WTC11 (cell line): ENCODE data around the gene RAB18.

Experiments
- SMAD4 ChIP-seq: sonication (generic); formaldehyde crosslinking; IDR thresholded peaks from 2 replicates; pipeline ENCODE4 v1.8.0; 2022; ENCODE audit warnings: mild to moderate bottlenecking, missing genetic modification reagents
- ZNF138 ChIP-seq: sonication (generic); formaldehyde crosslinking; conservative IDR thresholded peaks from 2 replicates; pipeline ENCODE4 v1.8.1; 2022; ENCODE audit warnings: mild to moderate bottlenecking, moderate library complexity, missing genetic modification reagents
- TF ChIP-seq, protein P1 (sequence below): fragments of 200-600 bp; IDR thresholded peaks from 2 replicates; pipeline ENCODE4 v1.8.0; 2022; ENCODE audit warnings: antibody characterized with exemption
- TF ChIP-seq, protein P2 (sequence below): sonication (generic); formaldehyde crosslinking; IDR thresholded peaks from 2 replicates; pipeline ENCODE4 v1.8.1; 2023; ENCODE audit warnings: mild to moderate bottlenecking, missing genetic modification reagents
- TF ChIP-seq, protein P3 (sequence below): sonication (generic); formaldehyde crosslinking; IDR thresholded peaks from 2 replicates; pipeline ENCODE4 v1.8.1; 2022; ENCODE audit warnings: missing genetic modification reagents, borderline replicate concordance

DNA sequence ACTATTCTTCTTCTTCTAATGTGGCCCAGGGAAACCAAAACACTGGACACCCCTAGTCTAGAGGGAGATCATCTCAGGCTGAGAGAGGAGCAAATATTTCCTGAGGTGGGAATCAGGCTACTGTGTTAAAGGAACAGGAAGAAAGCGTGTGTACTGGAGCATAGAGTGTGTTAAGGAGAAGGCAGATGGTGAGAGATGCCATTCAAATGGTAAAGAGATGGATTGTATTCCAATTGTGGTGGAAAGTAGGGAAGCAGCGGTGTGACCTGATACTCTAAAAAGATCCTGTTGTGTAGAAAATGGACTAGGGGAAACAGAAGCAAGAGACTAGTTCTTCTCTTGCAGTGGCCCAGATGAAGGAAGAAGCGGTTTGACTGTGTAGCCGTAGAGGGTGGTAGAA is 31.2 kb downstream of the RAB18 start:
- TF ChIP-seq, protein P1, sequence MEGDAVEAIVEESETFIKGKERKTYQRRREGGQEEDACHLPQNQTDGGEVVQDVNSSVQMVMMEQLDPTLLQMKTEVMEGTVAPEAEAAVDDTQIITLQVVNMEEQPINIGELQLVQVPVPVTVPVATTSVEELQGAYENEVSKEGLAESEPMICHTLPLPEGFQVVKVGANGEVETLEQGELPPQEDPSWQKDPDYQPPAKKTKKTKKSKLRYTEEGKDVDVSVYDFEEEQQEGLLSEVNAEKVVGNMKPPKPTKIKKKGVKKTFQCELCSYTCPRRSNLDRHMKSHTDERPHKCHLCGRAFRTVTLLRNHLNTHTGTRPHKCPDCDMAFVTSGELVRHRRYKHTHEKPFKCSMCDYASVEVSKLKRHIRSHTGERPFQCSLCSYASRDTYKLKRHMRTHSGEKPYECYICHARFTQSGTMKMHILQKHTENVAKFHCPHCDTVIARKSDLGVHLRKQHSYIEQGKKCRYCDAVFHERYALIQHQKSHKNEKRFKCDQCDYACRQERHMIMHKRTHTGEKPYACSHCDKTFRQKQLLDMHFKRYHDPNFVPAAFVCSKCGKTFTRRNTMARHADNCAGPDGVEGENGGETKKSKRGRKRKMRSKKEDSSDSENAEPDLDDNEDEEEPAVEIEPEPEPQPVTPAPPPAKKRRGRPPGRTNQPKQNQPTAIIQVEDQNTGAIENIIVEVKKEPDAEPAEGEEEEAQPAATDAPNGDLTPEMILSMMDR, result no peak
- TF ChIP-seq SMAD4, result no peak
- TF ChIP-seq, protein P2, sequence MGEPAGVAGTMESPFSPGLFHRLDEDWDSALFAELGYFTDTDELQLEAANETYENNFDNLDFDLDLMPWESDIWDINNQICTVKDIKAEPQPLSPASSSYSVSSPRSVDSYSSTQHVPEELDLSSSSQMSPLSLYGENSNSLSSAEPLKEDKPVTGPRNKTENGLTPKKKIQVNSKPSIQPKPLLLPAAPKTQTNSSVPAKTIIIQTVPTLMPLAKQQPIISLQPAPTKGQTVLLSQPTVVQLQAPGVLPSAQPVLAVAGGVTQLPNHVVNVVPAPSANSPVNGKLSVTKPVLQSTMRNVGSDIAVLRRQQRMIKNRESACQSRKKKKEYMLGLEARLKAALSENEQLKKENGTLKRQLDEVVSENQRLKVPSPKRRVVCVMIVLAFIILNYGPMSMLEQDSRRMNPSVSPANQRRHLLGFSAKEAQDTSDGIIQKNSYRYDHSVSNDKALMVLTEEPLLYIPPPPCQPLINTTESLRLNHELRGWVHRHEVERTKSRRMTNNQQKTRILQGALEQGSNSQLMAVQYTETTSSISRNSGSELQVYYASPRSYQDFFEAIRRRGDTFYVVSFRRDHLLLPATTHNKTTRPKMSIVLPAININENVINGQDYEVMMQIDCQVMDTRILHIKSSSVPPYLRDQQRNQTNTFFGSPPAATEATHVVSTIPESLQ, result no peak
- TF ChIP-seq, protein P3, sequence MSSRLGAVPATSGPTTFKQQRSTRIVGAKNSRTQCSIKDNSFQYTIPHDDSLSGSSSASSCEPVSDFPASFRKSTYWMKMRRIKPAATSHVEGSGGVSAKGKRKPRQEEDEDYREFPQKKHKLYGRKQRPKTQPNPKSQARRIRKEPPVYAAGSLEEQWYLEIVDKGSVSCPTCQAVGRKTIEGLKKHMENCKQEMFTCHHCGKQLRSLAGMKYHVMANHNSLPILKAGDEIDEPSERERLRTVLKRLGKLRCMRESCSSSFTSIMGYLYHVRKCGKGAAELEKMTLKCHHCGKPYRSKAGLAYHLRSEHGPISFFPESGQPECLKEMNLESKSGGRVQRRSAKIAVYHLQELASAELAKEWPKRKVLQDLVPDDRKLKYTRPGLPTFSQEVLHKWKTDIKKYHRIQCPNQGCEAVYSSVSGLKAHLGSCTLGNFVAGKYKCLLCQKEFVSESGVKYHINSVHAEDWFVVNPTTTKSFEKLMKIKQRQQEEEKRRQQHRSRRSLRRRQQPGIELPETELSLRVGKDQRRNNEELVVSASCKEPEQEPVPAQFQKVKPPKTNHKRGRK, result no peak
- no peak for TF ChIP-seq ZNF138 (CRISPR knock-in tag)
